HG02678 (cell line): ENCODE measurements around the gene MRPL36.
"Not testable (repeated sequence)": the region's sequence is repeated elsewhere in the genome, so short reads cannot be mapped to it uniquely, and the experiment has no call there.

Experiments used
- ATAC-seq: cut with Tn5 transposase; IDR thresholded peaks from one replicate; pipeline ENCODE4 v1.9.1; 2021; ENCODE audit warnings: mild to moderate bottlenecking, moderate library complexity; ENCODE audit not compliant: unreplicated experiment

The MRPL36 gene

DNA sequence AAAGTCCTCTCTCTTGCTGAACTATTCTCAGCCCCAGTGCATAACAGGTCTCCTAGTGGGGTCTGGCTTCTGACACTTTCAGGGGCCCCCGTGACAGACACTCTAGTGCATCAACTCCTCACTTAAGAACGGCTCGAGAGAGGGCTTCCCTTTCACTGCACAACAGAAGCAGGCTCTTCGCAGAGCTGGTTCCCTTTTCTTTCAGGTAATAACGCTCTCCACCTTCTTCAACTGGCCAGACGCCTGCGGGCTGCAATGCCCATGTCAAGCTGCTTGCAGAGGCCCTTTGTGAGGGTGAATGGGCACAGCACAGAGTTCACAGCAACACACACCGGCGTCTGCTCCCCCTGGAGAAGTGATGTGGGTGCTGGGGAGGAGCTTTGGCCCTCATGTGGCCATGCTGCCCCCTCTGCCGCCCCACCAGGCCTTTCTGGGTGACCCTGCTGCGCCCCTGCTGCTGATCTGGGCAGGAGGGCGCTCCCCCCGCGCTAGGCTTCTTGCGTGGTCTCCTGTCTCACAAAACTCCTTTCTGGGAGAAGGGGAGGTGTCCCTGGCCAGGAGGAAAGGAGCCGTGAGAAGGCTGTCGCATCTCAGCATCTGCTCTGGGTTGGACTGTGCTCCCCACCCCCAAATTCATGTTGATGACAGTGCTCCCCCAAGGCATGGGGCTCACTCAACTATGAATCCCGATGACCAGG, 2.4 kb downstream of the MRPL36 start:
- ATAC-seq, result no peak

DNA sequence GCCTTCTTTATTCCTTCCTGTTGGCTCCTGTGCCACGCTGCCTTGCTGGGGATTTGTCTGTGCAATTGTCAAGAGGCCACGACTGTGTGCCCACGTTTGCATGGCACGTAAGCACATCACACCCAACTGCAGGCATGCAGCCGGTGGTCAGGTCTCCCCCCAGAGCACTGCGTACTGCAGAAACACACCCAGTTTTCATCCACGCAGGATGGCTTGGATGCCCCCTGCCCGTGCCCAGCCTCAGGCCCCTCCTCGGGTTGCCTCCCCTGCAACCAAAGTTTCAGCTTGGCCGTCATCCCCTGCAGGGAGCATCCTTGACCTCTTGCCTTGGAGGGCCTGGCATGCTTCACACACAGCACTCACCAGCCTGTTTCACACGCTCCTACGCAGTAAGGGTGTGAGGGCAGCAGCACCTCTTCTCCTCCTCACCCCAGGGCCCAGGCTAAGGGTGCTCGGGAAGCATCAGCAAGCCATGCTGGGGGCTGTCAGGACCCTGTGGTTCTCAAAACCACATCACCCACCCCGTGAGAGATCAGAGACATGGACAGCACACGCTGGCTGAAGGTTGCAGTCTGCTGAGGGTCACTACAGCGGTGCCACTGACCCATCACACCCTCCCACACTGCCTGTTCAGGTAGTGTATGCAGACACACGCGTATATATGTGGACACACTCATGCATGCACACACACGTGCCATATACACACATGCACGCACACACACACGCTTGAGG, 3.1 kb downstream of the MRPL36 start:
- no peak for ATAC-seq

DNA sequence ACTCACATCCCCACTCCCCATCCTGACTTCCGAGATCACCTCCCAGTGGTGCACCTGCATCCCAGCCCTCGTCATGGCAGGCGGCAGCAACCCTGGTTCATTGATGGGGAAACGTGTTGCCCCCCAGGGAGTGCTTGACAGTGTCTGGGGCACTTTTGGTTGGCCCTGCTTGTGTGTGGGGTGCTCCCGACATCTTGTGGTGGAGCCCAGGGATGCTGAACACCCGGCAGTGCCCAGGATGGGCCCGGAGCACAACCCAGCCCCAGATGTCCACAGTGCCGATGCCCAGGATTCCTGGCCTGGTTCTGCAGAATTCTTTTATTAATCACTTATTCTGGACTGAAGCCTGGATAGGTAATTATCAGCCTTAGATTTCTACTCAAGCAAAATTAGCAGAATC, 3.7 kb downstream of the MRPL36 start:
- ATAC-seq, result no peak

DNA sequence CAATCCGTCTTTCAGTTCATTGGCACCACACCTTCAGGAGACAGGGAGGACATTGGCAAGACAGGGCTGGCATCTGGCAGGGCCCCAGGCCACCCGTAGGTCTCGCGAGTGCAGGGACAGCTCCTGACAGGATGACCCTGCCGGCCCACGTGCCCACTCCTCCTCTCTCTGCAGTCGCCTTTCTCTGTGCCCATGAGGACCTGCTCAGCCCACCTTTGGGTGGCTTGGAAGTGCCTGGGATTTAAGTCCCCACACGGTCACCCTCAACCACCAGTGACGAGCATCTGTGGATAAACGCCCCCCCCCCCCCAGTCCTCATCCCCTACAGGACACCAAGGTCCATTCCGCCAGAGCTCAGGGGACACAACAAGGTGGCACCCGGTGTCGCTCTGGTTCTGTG, 4.1 kb downstream of the MRPL36 start:
- no peak for ATAC-seq

DNA sequence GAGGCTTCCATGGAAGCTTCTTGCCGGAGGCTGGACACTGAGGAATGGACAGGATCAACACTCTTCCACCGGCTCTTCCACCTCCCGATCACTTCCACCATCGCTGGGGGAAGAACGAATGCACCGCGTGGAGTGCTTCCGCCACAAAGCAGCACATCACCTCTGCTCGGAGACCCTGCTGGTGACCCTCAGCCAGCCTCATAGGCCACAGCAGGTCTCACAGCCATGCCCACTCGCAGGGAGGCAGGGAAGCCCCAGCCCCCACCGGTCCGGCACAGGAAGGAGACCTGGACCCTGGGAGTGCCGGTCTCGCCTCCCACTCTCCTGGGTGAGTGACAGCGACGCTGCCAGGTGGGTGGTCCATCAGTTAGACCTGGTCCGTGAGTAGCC, 4.7 kb downstream of the MRPL36 start:
- no peak for ATAC-seq

DNA sequence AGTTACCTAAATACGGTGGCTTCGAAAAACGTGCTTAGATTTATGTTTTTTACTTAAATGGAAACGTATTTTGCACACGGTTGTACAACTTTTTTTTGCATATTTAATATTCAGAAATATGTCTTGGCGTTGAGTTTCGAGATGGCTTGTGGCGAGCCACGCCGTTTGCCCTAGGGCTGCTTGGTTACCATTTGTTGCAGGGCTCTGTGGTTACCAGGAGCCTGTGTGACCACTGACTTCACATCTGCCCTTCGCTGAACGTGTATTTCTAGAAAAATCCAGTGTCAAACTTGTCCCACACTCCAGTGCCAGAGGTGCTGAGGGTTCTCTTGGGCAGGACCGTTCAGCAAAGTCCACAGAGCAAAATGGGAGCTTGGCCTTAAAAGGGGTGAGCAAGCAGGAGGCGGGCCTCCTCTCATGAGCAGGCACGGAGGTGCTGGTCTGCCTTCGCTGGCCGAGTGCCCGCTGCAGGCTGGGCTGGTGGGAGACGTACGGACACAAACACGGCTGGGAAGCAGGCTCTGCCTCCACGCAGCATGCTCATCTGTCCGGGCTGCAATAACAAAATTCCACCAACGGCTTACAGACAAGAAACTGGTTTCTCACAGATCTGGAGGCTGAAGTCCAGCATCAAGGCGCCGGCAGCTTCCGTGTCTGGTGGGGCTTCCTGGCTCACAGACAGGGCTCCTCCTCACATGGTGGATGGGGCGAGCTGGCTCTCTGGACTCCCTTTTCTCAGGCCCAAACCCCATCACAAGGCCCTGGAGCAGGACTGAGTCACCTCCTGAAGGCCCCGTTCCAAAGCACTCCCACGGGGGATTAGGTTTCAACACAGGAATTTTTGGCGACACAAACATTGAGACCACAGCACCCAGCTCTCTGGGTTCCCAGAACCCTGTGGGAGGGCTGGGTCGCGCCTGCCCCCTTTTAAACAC, 5.4 kb downstream of the MRPL36 start:
- no peak for ATAC-seq

DNA sequence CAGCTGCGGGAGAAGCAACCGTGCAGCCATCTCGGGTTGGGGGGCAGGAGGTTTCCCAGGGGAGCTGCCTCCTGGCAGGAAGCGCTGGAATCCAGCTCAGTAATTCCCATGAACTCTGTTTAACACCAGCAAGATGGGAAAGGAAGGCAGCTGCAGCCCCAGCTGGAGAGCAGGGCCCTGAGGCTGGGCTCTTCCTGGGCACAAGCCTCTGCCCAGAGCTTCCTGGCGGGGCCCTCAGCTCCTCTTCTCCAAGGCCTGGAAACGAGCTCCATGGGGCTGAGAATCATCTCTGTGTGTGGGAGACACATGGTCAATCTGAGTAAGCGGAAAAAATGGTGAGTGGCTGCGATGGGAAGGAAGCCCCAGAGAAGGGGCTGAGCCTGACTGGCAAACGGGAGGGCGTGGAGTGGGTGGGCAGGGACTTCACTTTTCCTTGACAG, 6.3 kb downstream of the MRPL36 start:
- ATAC-seq, result no peak

DNA sequence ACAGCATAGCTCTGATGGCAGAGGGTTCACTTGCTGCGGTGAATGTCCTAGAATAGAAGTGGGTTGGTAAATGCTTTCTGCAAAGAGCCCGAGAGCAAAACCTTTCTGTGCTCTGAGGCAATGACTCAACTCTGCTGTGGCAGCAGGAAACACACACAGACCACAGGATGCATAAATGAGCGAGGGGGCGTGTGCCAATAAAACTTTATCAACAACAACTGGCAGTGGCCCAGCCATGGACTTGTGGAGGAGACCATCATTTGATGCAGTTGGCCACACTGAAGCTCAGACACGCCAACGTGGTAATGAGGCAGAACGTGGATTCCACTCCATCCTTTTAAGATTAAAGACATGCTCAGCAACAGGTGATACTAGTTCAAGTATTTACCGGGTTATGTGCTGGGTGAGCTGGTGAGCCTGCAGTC, 6.8 kb downstream of the MRPL36 start:
- peak; percentile 95 for ATAC-seq

DNA sequence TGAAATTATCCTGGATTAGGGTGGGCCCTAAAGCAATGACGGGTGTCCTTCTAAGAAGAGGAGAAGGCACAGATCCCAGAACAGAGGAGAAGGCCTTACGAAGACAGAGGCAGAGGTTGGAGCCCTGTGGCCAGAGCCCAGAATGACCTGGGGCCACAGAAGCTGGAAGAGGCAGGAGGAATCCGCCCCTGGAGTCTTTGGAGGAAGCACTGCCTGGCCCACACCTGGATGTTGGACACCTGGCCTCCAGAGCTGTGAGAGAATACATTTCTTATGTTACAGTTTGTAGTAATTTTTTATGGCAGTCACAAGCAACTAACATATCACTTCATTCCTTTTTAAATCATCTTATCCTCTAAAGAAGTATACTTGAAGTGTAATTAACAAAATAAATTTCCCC, 8.5 kb downstream of the MRPL36 start:
- ATAC-seq, result no peak

DNA sequence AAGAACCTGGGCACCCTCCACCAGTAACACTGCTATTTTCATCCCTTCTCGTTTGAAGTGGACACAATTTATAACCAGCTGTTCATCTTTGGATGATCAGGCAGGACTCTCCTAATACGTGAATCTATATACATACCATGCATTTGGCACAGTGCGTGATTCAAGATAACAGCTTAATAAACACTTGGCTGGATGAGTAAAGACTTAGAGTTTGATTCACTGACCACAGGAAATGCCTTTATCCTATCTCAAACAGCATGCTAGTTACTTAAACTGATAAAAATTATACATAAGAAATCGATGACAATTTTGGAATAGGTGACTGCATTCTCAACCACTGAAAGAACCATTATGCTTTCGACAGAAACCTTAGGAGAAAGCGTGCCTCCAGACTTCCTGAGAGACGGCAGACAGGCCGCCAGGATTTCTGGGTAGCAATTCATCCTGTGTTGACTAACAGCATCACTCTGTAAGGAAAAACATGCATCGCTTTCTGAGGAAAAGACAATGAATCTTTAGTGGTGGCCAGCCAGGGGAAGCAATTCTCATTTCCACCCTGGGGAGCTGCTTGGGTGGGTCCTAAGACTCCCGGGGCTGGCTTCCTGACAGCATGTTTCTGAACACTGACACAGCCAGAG, 9.7 kb downstream of the MRPL36 start:
- no peak for ATAC-seq

DNA sequence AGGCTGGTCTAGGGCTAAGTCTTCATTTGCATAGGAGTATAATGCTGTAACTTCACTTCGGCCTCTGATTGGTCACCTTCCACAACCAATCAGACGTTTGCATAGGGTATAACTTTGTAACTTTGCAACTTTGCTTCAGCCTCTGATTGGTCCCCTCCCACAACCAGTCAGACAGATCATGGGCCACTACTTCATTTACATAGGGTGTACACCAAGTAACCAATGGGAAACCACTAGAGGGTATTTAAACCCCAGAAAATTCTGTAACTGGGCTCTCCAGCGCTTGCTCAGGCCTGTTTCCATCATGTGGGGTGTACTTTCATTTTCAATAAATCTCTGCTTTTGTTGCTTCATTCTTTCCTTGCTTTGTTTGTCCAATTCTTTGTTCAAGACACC, 10.2 kb downstream of the MRPL36 start:
- ATAC-seq, result not testable (repeated sequence)

DNA sequence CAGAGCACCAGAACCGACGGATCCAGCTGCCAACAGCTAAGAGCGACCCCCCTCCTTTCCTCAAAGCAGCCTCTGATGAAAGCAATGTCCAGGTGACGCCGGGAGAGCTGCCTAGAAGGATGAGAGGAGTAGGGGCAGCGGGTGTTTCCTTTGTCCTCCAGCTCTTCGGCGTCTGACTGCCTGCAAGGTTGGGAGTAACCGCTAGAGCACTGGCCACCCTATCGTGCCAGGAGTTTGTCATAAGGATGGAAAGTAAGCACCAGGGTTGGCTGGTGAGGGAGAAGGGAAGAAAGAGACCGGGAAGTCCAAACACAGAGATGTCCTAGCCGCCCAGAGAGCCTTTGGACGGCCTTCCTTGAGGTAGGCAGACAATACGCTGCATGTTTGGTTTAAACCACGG, 10.8 kb downstream of the MRPL36 start:
- ATAC-seq, result no peak

DNA sequence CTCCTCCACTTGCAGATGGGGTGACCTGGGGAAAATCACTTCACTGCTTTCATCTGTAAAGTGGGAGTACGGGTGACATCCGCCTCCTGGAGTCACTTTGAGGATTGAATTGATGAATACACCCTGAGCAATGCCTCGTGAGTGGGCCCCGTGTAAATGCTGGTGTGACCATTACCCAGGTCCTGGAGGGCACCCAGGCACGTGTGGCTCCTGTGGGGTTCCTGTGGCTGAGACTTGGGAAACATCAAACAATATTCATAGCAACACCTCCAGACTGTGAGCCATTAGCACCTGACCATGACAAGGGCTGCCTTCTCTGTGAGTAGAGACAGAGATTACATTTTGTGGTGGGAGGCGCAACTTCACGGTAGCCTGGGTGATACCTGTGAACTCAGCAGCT, 11.4 kb downstream of the MRPL36 start:
- no peak for ATAC-seq

DNA sequence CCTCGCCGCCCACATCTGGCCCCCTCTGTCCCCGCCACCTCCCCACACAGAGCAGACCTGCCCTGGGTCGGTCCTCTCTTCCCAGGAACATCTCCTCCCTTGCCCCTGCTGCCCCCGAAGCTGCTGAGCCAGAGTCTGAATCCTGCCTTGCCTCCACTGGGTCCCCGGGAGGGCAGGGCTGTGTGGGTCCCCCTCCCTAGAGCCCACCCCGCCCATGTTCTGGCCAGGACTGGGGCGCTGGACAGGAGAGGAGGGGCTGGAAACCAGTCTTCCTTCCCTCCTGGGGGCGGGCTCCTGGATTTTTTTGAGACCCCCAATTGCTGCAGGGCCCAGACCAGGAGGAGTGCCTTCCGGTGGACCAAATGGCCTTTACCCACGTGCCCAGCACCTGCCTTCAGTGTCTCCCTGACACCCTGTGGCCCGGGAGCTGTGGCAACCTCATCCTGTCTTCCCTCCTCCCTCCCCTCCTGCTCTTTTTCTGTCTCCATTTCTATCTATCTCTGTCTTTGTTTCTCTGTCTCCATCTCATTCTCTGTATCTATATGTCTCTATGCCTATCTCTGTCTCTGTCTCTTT, 12.1 kb downstream of the MRPL36 start:
- no peak for ATAC-seq

DNA sequence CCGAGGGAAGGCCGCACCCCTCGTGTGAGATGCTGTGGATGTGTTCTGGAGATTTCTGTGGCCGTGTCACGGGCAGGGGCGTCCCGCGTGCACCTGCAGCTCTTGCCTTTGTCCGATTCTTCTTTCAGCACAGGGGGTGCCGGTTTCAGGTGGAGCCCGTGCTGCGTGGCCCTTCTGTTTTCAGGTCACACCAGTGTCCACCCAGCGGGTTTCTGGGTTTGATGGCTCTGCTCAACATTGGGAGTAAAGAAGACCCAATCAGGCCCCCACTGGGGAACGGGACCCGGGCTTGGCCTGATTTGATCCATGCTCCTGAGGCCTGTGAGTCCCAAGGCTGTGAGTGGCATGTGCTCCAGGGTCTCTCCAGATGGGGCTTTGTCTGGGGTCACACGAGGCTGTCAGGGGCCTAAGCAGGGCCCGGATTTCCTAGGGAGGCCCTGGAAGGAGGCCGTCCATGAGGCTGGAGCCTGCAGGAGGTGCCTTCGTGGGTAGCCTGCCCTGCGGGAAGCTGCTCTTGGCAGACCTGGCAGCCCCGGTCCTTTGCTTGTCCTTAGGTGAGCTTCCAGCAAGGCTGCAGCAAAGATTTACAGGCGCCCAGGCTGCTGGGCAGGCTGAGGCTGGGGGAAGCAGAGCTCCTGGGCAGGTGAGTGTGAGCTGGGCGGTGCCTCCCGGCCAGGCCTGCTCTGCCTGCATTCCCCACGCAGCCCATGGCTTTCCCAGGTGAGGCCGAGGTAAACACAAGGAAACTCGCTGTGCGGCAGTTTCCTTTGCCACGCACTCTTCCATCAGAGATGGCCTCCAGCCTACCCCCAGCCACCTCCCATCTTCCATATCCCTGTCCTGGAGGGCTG, 12.8 kb downstream of the MRPL36 start:
- ATAC-seq, result no peak

DNA sequence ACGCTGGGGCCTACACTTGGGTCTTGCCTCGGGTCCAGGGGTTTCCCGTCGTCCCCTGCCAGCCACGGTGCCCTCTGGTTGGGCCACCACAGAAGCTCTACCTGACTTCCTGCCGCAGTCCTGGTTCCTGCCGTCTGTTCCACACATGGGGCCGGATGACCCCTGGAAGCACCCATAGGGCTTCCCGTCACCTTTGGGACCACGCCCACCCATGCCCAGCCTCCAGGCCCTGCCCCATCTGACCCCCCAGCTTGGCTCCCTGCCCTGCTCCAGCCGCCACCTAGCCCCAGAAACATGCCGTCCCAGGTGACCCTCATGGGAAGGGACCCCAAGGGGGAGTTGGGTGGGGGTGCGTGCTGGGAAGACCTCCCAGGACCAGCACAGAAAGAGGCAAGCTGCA, 13.7 kb downstream of the MRPL36 start:
- no peak for ATAC-seq

DNA sequence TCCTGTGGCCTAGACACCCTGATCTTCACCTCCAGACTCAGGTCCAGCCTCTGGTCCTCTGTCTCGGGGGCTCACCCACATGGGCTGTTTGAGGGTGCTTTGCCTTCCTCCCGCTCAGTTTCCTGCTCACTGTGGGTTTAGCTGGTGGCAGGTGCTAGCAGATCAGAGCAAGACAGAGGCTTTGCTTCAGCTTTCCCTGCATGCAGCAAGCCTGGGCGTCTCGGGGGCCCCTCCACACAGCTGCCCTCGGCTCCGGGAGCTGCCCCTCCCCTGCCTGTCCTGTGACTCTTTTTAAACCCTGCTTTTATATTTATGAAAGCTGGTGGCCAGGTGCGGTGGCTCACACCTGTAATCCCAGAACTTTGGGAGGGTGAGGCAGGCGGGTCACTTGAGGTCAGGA, 14.6 kb downstream of the MRPL36 start:
- ATAC-seq, result no peak

DNA sequence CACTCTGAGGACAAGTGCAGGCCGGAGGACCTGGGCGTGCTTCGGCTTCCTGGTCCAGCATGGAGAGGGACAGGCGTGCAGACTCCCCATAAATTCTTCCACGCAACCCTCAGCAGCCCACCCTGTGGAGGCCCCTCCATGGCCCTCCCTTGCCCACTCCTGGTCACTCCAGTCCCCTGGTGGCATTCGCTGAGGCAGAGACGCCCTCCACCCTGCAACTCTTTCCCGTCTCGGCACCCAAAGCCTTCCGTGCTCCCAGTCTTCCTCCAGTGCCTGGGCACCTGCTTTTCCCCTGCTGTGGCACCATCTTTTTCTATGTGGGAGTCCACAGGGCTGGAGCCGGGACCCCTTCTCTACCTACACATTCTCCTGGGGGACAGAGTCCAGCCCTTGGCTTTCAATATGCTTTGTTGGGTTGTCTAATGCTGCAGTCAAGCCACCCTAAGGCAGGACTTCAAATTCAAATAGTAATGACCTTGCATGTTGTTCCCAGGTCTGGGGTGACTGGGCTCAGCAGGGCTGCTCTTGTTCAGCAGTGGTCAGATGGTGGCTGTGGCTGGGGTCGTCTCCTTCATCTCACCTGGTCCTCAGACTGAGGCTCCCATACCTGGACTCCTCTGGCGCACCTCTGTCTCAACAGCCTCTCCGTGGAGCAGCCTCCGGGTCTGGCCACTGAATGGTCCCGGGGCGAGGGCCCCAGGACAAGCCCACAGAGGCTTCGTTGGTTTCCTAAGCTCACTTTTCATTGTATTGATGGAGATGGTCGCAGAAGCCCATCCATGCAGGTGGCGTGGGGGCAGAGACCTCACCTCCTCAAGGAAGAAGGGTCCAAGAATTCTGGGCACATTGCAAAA, 15.2 kb downstream of the MRPL36 start:
- ATAC-seq, result no peak

DNA sequence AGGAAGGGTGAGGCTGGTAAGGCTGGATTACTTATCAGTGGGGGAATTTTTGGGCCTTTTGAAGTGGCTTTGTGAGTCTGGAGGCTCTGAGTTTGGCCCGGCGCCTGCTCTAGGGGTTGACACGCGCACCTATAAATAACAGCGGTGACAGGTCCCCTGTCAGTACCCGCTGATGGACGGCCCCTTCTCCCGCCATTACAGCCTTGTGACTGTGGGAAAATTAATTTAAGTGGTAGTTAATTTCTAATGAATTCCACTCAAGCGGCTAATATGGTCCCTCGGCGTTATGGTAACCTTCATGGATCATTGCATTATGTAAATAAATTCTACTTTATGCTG, 16.5 kb downstream of the MRPL36 start:
- ATAC-seq, result peak; percentile 91
